ENCODE data around the gene THRB.

The THRB gene

GRCh38 chr3:24318677-24319287 lies 175.9 kb downstream of the THRB start:
- Histone ChIP-seq H3K4me3 (ENCODE audit: insufficient read depth, low read depth, low read length) (no peak overlapping the region), H3K36me3 (ENCODE audit: control insufficient read depth, insufficient read depth, low read length) (no peaks in the 10 kb centered on the region), H3K27ac (ENCODE audit: insufficient read depth, low read depth, low read length, poor library complexity, severe bottlenecking) (no peak overlapping the region), H3K4me1 (ENCODE audit: control insufficient read depth, insufficient read depth, low read length) (no peaks in the 10 kb centered on the region), H3K9me3 (ENCODE audit: control insufficient read depth, low read length) (no peaks in the 10 kb centered on the region), H3K27me3 (ENCODE audit: control insufficient read depth, insufficient read depth, low read length, poor library complexity, severe bottlenecking) (no peaks in the 10 kb centered on the region)
- 92 to 100% methylated on average over 1 of the region's 1 CpG for WGBS, 2 experiments

- H3K36me3 ChIP-seq (ENCODE audit: control insufficient read depth, insufficient read depth, low read length): no peaks in the 10 kb centered on the region
- H3K4me3 ChIP-seq (ENCODE audit: insufficient read depth, low read depth, low read length): no peak overlapping the region
- H3K27ac ChIP-seq (ENCODE audit: insufficient read depth, low read depth, low read length, poor library complexity, severe bottlenecking): no peak overlapping the region
- H3K9me3 ChIP-seq (ENCODE audit: control insufficient read depth, low read length): no peaks in the 10 kb centered on the region
- no peaks in the 10 kb centered on the region for H3K27me3 ChIP-seq (ENCODE audit: control insufficient read depth, insufficient read depth, low read length, poor library complexity, severe bottlenecking)
- no peaks in the 10 kb centered on the region for H3K4me1 ChIP-seq (ENCODE audit: control insufficient read depth, insufficient read depth, low read length)
- WGBS, 2 experiments: 92 to 95% methylated on average over 5 of the region's 5 CpGs
These were observed 177.7 kb downstream of the THRB start for GRCh38 chr3:24316887-24317383.

GRCh38 chr3:24315971-24316370 lies 178.7 kb downstream of the THRB start:
- Histone ChIP-seq H3K27ac (ENCODE audit: insufficient read depth, low read depth, low read length, poor library complexity, severe bottlenecking) (no peak overlapping the region), H3K9me3 (ENCODE audit: control insufficient read depth, low read length) (no peaks in the 10 kb centered on the region)

GRCh38 chr3:24315356-24315755 lies 179.3 kb downstream of the THRB start:
- 90 to 94% methylated on average over 7 of the region's 7 CpGs for WGBS, 2 experiments
- H3K27me3 ChIP-seq (ENCODE audit: control insufficient read depth, insufficient read depth, low read length, poor library complexity, severe bottlenecking): no peaks in the 10 kb centered on the region
- no peak overlapping the region for H3K27ac ChIP-seq (ENCODE audit: insufficient read depth, low read depth, low read length, poor library complexity, severe bottlenecking)

More at GRCh38 chr3:24315971-24316370, 178.7 kb downstream of the THRB start:
- Histone ChIP-seq H3K4me1 (ENCODE audit: control insufficient read depth, insufficient read depth, low read length) (no peaks in the 10 kb centered on the region), H3K36me3 (ENCODE audit: control insufficient read depth, insufficient read depth, low read length) (no peaks in the 10 kb centered on the region), H3K4me3 (ENCODE audit: insufficient read depth, low read depth, low read length) (no peak overlapping the region), H3K27me3 (ENCODE audit: control insufficient read depth, insufficient read depth, low read length, poor library complexity, severe bottlenecking) (no peaks in the 10 kb centered on the region)

GRCh38 chr3:24311881-24312280 lies 182.8 kb downstream of the THRB start:
- 90 to 93% methylated on average over 2 of the region's 2 CpGs for WGBS, 2 experiments
- no peaks in the 10 kb centered on the region for H3K4me1 ChIP-seq (ENCODE audit: control insufficient read depth, insufficient read depth, low read length)
- H3K9me3 ChIP-seq (ENCODE audit: control insufficient read depth, low read length): no peaks in the 10 kb centered on the region
- no peaks in the 10 kb centered on the region for H3K27me3 ChIP-seq (ENCODE audit: control insufficient read depth, insufficient read depth, low read length, poor library complexity, severe bottlenecking)
- H3K27ac ChIP-seq (ENCODE audit: insufficient read depth, low read depth, low read length, poor library complexity, severe bottlenecking): no peak overlapping the region
- no peaks in the 10 kb centered on the region for H3K36me3 ChIP-seq (ENCODE audit: control insufficient read depth, insufficient read depth, low read length)
- H3K4me3 ChIP-seq (ENCODE audit: insufficient read depth, low read depth, low read length): no peak overlapping the region

More at GRCh38 chr3:24315356-24315755, 179.3 kb downstream of the THRB start:
- Histone ChIP-seq H3K9me3 (ENCODE audit: control insufficient read depth, low read length) (no peaks in the 10 kb centered on the region), H3K4me3 (ENCODE audit: insufficient read depth, low read depth, low read length) (no peak overlapping the region), H3K36me3 (ENCODE audit: control insufficient read depth, insufficient read depth, low read length) (no peaks in the 10 kb centered on the region), H3K4me1 (ENCODE audit: control insufficient read depth, insufficient read depth, low read length) (no peaks in the 10 kb centered on the region)

- H3K27ac ChIP-seq (ENCODE audit: insufficient read depth, low read depth, low read length, poor library complexity, severe bottlenecking): no peak overlapping the region
- H3K4me3 ChIP-seq (ENCODE audit: insufficient read depth, low read depth, low read length): no peak overlapping the region
- H3K9me3 ChIP-seq (ENCODE audit: control insufficient read depth, low read length): no peaks in the 10 kb centered on the region
- peaks cover 2% of the 10 kb centered on the region for H3K4me1 ChIP-seq (ENCODE audit: control insufficient read depth, insufficient read depth, low read length)
- no peaks in the 10 kb centered on the region for H3K36me3 ChIP-seq (ENCODE audit: control insufficient read depth, insufficient read depth, low read length)
- H3K27me3 ChIP-seq (ENCODE audit: control insufficient read depth, insufficient read depth, low read length, poor library complexity, severe bottlenecking): no peaks in the 10 kb centered on the region
These were observed 183.8 kb downstream of the THRB start for GRCh38 chr3:24310887-24311286.

- Histone ChIP-seq H3K4me1 (ENCODE audit: control insufficient read depth, insufficient read depth, low read length) (peaks cover 4% of the 10 kb centered on the region), H3K36me3 (ENCODE audit: control insufficient read depth, insufficient read depth, low read length) (no peaks in the 10 kb centered on the region), H3K4me3 (ENCODE audit: insufficient read depth, low read depth, low read length) (no peak overlapping the region), H3K27ac (ENCODE audit: insufficient read depth, low read depth, low read length, poor library complexity, severe bottlenecking) (no peak overlapping the region), H3K27me3 (ENCODE audit: control insufficient read depth, insufficient read depth, low read length, poor library complexity, severe bottlenecking) (no peaks in the 10 kb centered on the region), H3K9me3 (ENCODE audit: control insufficient read depth, low read length) (no peaks in the 10 kb centered on the region)
- WGBS, 2 experiments: 75 to 77% methylated on average over 3 of the region's 3 CpGs
These were observed 188.1 kb downstream of the THRB start for GRCh38 chr3:24306518-24306917.

GRCh38 chr3:24305795-24306467 lies 188.7 kb downstream of the THRB start:
- no peak overlapping the region for H3K27ac ChIP-seq (ENCODE audit: insufficient read depth, low read depth, low read length, poor library complexity, severe bottlenecking)
- H3K36me3 ChIP-seq (ENCODE audit: control insufficient read depth, insufficient read depth, low read length): no peaks in the 10 kb centered on the region
- H3K27me3 ChIP-seq (ENCODE audit: control insufficient read depth, insufficient read depth, low read length, poor library complexity, severe bottlenecking): no peaks in the 10 kb centered on the region
- H3K4me3 ChIP-seq (ENCODE audit: insufficient read depth, low read depth, low read length): no peak overlapping the region
- WGBS, 2 experiments: 49 to 59% methylated on average over 4 of the region's 4 CpGs
- H3K4me1 ChIP-seq (ENCODE audit: control insufficient read depth, insufficient read depth, low read length): peaks cover 4% of the 10 kb centered on the region
- H3K9me3 ChIP-seq (ENCODE audit: control insufficient read depth, low read length): no peaks in the 10 kb centered on the region

GRCh38 chr3:24303057-24303754 lies 191.4 kb downstream of the THRB start:
- Histone ChIP-seq H3K4me3 (ENCODE audit: insufficient read depth, low read depth, low read length) (no peak overlapping the region), H3K9me3 (ENCODE audit: control insufficient read depth, low read length) (no peaks in the 10 kb centered on the region), H3K27ac (ENCODE audit: insufficient read depth, low read depth, low read length, poor library complexity, severe bottlenecking) (no peak overlapping the region), H3K27me3 (ENCODE audit: control insufficient read depth, insufficient read depth, low read length, poor library complexity, severe bottlenecking) (no peaks in the 10 kb centered on the region), H3K4me1 (ENCODE audit: control insufficient read depth, insufficient read depth, low read length) (peaks cover 4% of the 10 kb centered on the region), H3K36me3 (ENCODE audit: control insufficient read depth, insufficient read depth, low read length) (no peaks in the 10 kb centered on the region)
- 87 to 92% methylated on average over 6 to 7 of the region's 7 CpGs for WGBS, 2 experiments

GRCh38 chr3:24302396-24302795 lies 192.3 kb downstream of the THRB start:
- H3K9me3 ChIP-seq (ENCODE audit: control insufficient read depth, low read length): no peaks in the 10 kb centered on the region
- H3K4me3 ChIP-seq (ENCODE audit: insufficient read depth, low read depth, low read length): no peak overlapping the region
- H3K27ac ChIP-seq (ENCODE audit: insufficient read depth, low read depth, low read length, poor library complexity, severe bottlenecking): no peak overlapping the region
- H3K4me1 ChIP-seq (ENCODE audit: control insufficient read depth, insufficient read depth, low read length): peaks cover 4% of the 10 kb centered on the region
- 90 to 92% methylated on average over 2 of the region's 2 CpGs for WGBS, 2 experiments
- H3K36me3 ChIP-seq (ENCODE audit: control insufficient read depth, insufficient read depth, low read length): no peaks in the 10 kb centered on the region
- no peaks in the 10 kb centered on the region for H3K27me3 ChIP-seq (ENCODE audit: control insufficient read depth, insufficient read depth, low read length, poor library complexity, severe bottlenecking)
